ENCODE results near the gene PKLR. TPM values are rescaled to one million over a fixed set of nuclear protein-coding genes. Genes with fewer than 3 reads are reported as not detected.

Gene PKLR
- total and polyA plus RNA-seq, 10 donors, result 0.04 to 0.74 (median 0.39) TPM; not detected in 5

- Histone ChIP-seq H3K36me3 (peaks cover 0 to 10% (median 0%) of the 10 kb centered on the region in 6 donors), H3K27me3 (replicated peaks in 1 of 7) (no peaks in the 10 kb centered on the region), H3K9me3 (no peaks in the 10 kb centered on the region), H3K27ac (no peak overlapping the region), H3K4me3 (no peak overlapping the region), H3K4me1 (peaks cover 12 to 32% (median 28%) of the 10 kb centered on the region in 6 donors)
- 75 to 91% (median 89%) methylated on average over 7 of the region's 7 CpGs for WGBS, 5 donors
- TF ChIP-seq POLR2A (IDR thresholded peaks at IDR 0.05), result no peak
- TF ChIP-seq, protein P1, sequence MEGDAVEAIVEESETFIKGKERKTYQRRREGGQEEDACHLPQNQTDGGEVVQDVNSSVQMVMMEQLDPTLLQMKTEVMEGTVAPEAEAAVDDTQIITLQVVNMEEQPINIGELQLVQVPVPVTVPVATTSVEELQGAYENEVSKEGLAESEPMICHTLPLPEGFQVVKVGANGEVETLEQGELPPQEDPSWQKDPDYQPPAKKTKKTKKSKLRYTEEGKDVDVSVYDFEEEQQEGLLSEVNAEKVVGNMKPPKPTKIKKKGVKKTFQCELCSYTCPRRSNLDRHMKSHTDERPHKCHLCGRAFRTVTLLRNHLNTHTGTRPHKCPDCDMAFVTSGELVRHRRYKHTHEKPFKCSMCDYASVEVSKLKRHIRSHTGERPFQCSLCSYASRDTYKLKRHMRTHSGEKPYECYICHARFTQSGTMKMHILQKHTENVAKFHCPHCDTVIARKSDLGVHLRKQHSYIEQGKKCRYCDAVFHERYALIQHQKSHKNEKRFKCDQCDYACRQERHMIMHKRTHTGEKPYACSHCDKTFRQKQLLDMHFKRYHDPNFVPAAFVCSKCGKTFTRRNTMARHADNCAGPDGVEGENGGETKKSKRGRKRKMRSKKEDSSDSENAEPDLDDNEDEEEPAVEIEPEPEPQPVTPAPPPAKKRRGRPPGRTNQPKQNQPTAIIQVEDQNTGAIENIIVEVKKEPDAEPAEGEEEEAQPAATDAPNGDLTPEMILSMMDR (IDR thresholded peaks at IDR 0.05 in 8 of 11, conservative IDR thresholded peaks at IDR 0.05 in 3 of 11), result no peak
- no peak for TF ChIP-seq POLR2AphosphoS5 (IDR thresholded peaks at IDR 0.05)
- no peak for DNase-seq
- intact Hi-C loops (cut with DNase I; ENCODE audit: low total_unique reads), result no loop called here
These were observed 4.7 kb upstream of the PKLR start for GRCh38 chr1:155305881-155306391.

DNA sequence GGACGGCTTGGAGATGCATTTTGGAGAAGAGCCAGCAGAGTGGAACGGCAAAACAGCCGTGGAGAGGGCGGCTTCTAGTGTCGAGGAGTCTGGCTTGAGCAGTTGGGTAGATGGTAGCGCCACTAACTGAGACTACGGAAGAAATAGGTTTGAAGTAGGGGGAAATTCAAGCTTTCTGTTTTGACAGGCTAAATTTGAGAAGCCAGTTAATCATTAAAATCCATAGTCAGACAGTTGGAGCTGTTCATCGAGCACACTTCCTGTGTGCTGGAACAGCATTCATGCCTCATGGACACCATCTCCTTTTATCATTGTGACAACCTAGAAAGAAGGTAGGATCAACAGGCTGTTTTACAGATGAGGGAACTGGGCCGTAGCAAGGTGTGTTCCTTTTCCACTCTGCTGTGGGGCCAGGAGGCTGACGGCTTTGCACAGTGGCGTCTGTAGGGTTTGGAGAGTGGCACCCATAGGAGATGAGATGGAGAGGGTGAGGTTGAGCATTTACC is 3.4 kb upstream of the PKLR start:
- TF ChIP-seq, protein P1 (IDR thresholded peaks at IDR 0.05 in 8 of 11, conservative IDR thresholded peaks at IDR 0.05 in 3 of 11), result no peak

GRCh38 chr1:155300553-155301329 is 497 bp downstream of the PKLR start:
- no peak overlapping the region for H3K27ac ChIP-seq
- 89 to 95% (median 91%) methylated on average over 9 of the region's 9 CpGs for WGBS, 5 donors
- TF ChIP-seq POLR2A (IDR thresholded peaks at IDR 0.05), result no peak
- peaks cover 0 to 15% (median 6%) of the 10 kb centered on the region in 7 donors for H3K27me3 ChIP-seq (replicated peaks in 1 of 7)
- no peak overlapping the region for H3K4me3 ChIP-seq
- DNase-seq, result no peak
- no peaks in the 10 kb centered on the region for H3K4me1 ChIP-seq
- intact Hi-C loops (cut with DNase I; ENCODE audit: low total_unique reads), result no loop called here
- no peaks in the 10 kb centered on the region for H3K36me3 ChIP-seq
- no peaks in the 10 kb centered on the region for H3K9me3 ChIP-seq

More for the DNA sequence above, 3.4 kb upstream of the PKLR start:
- H3K27ac ChIP-seq, result no peak overlapping the region
- intact Hi-C loops (cut with DNase I; ENCODE audit: low total_unique reads), result no loop called here
- H3K36me3 ChIP-seq, result no peaks in the 10 kb centered on the region
- no peak overlapping the region for H3K4me3 ChIP-seq
- H3K4me1 ChIP-seq, result peaks cover 3 to 18% (median 15%) of the 10 kb centered on the region in 6 donors
- DNase-seq, result no peak
- 81 to 89% (median 83%) methylated on average over 10 to 11 of the region's 11 CpGs for WGBS, 5 donors
- H3K27me3 ChIP-seq (replicated peaks in 1 of 7), result no peaks in the 10 kb centered on the region
- no peaks in the 10 kb centered on the region for H3K9me3 ChIP-seq

GRCh38 chr1:155300024-155300423 is 1.2 kb downstream of the PKLR start:
- intact Hi-C loops (cut with DNase I; ENCODE audit: low total_unique reads), result no loop called here
- no peak for TF ChIP-seq POLR2AphosphoS5 (IDR thresholded peaks at IDR 0.05)
- TF ChIP-seq POLR2A (IDR thresholded peaks at IDR 0.05), result no peak
- TF ChIP-seq, protein P1 (IDR thresholded peaks at IDR 0.05 in 8 of 11, conservative IDR thresholded peaks at IDR 0.05 in 3 of 11), result no peak
- Histone ChIP-seq H3K27me3 (replicated peaks in 1 of 7) (peaks cover 0 to 22% (median 12%) of the 10 kb centered on the region in 7 donors), H3K27ac (no peak overlapping the region), H3K9me3 (no peaks in the 10 kb centered on the region), H3K4me3 (no peak overlapping the region), H3K36me3 (no peaks in the 10 kb centered on the region), H3K4me1 (peaks cover 0 to 7% (median 3%) of the 10 kb centered on the region in 6 donors)
- no peak for DNase-seq
- WGBS, 5 donors, result 92 to 95% (median 94%) methylated on average over 8 of the region's 8 CpGs

All from spleen (tissue), 11 donors.